HEK293 (cell line): ENCODE data around the gene TAGLN2.

Experiments used
- ZFHX2 ChIP-seq: fragments of 450-650 bp; formaldehyde crosslinking; conservative IDR thresholded peaks from 2 replicates; pipeline ENCODE4 v1.5.1; 2016; ENCODE audit warnings: missing biosample characterization, missing genetic modification characterization
- ZNF146 ChIP-seq: fragments of 450-650 bp; formaldehyde crosslinking; IDR thresholded peaks from 2 replicates; pipeline ENCODE4 v1.5.1; 2016; ENCODE audit warnings: missing biosample characterization, missing genetic modification characterization
- TF ChIP-seq, protein P1 (sequence below): fragments of 450-650 bp; formaldehyde crosslinking; IDR thresholded peaks from 2 replicates; pipeline ENCODE4 v1.5.1; 2016; ENCODE audit warnings: missing biosample characterization, missing genetic modification characterization
- TF ChIP-seq, protein P2 (sequence below): fragments of 450-650 bp; formaldehyde crosslinking; IDR thresholded peaks from 2 replicates; pipeline ENCODE4 v1.5.1; 2016; ENCODE audit warnings: missing biosample characterization, missing genetic modification characterization
- TF ChIP-seq, protein P3 (sequence below): fragments of 450-650 bp; formaldehyde crosslinking; IDR thresholded peaks from 2 replicates; pipeline ENCODE4 v1.5.1; 2016; ENCODE audit warnings: missing biosample characterization, missing genetic modification characterization
- TF ChIP-seq, protein P4 (sequence below): IDR thresholded peaks from 2 replicates; pipeline ENCODE4 v1.6.1; 2011; ENCODE audit warnings: mild to moderate bottlenecking, low read depth, low read length, borderline replicate concordance
- TF ChIP-seq, protein P5 (sequence below): fragments of 450-650 bp; formaldehyde crosslinking; IDR thresholded peaks from 2 replicates; pipeline ENCODE4 v1.5.1; 2016; ENCODE audit warnings: missing biosample characterization, missing genetic modification characterization
- TF ChIP-seq, protein P6 (sequence below): fragments of 450-650 bp; formaldehyde crosslinking; IDR thresholded peaks from 2 replicates; pipeline ENCODE4 v1.5.1; 2016; ENCODE audit warnings: missing biosample characterization, missing genetic modification characterization, low read depth

DNA sequence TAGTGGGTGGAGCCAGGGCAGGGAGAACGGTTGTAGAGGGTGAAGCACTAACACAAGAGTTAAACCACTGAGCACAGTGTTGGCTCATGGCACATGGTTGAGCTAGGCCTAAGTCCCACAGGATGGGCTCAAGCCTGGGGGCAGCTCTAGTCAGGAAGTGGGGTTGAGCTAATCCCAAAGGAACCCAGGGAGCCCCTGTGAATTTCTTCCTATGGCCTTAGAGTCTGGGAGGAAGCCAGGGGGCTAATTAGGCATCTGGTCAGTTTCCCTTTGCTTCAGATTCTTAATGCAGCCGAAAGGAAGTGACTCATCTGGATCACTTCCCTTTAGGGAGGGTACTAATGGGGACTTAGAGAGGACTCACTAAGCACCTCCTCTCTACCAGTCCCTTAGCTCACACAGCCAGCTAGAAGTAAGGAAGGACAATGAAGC is 35.5 kb downstream of the TAGLN2 start:
- TF ChIP-seq, protein P1, sequence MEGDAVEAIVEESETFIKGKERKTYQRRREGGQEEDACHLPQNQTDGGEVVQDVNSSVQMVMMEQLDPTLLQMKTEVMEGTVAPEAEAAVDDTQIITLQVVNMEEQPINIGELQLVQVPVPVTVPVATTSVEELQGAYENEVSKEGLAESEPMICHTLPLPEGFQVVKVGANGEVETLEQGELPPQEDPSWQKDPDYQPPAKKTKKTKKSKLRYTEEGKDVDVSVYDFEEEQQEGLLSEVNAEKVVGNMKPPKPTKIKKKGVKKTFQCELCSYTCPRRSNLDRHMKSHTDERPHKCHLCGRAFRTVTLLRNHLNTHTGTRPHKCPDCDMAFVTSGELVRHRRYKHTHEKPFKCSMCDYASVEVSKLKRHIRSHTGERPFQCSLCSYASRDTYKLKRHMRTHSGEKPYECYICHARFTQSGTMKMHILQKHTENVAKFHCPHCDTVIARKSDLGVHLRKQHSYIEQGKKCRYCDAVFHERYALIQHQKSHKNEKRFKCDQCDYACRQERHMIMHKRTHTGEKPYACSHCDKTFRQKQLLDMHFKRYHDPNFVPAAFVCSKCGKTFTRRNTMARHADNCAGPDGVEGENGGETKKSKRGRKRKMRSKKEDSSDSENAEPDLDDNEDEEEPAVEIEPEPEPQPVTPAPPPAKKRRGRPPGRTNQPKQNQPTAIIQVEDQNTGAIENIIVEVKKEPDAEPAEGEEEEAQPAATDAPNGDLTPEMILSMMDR (tag by site-specific recombination) = no peak
- TF ChIP-seq, protein P2, sequence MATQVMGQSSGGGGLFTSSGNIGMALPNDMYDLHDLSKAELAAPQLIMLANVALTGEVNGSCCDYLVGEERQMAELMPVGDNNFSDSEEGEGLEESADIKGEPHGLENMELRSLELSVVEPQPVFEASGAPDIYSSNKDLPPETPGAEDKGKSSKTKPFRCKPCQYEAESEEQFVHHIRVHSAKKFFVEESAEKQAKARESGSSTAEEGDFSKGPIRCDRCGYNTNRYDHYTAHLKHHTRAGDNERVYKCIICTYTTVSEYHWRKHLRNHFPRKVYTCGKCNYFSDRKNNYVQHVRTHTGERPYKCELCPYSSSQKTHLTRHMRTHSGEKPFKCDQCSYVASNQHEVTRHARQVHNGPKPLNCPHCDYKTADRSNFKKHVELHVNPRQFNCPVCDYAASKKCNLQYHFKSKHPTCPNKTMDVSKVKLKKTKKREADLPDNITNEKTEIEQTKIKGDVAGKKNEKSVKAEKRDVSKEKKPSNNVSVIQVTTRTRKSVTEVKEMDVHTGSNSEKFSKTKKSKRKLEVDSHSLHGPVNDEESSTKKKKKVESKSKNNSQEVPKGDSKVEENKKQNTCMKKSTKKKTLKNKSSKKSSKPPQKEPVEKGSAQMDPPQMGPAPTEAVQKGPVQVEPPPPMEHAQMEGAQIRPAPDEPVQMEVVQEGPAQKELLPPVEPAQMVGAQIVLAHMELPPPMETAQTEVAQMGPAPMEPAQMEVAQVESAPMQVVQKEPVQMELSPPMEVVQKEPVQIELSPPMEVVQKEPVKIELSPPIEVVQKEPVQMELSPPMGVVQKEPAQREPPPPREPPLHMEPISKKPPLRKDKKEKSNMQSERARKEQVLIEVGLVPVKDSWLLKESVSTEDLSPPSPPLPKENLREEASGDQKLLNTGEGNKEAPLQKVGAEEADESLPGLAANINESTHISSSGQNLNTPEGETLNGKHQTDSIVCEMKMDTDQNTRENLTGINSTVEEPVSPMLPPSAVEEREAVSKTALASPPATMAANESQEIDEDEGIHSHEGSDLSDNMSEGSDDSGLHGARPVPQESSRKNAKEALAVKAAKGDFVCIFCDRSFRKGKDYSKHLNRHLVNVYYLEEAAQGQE (tag by site-specific recombination) = no peak
- TF ChIP-seq, protein P3, sequence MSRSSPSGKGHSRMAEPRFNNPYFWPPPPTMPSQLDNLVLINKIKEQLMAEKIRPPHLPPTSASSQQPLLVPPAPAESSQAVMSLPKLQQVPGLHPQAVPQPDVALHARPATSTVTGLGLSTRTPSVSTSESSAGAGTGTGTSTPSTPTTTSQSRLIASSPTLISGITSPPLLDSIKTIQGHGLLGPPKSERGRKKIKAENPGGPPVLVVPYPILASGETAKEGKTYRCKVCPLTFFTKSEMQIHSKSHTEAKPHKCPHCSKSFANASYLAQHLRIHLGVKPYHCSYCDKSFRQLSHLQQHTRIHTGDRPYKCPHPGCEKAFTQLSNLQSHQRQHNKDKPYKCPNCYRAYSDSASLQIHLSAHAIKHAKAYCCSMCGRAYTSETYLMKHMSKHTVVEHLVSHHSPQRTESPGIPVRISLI (tag by site-specific recombination) = no peak
- TF ChIP-seq, protein P4, sequence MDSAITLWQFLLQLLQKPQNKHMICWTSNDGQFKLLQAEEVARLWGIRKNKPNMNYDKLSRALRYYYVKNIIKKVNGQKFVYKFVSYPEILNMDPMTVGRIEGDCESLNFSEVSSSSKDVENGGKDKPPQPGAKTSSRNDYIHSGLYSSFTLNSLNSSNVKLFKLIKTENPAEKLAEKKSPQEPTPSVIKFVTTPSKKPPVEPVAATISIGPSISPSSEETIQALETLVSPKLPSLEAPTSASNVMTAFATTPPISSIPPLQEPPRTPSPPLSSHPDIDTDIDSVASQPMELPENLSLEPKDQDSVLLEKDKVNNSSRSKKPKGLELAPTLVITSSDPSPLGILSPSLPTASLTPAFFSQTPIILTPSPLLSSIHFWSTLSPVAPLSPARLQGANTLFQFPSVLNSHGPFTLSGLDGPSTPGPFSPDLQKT = no peak
- TF ChIP-seq ZNF146 (tag by site-specific recombination) = no peak
- TF ChIP-seq, protein P5, sequence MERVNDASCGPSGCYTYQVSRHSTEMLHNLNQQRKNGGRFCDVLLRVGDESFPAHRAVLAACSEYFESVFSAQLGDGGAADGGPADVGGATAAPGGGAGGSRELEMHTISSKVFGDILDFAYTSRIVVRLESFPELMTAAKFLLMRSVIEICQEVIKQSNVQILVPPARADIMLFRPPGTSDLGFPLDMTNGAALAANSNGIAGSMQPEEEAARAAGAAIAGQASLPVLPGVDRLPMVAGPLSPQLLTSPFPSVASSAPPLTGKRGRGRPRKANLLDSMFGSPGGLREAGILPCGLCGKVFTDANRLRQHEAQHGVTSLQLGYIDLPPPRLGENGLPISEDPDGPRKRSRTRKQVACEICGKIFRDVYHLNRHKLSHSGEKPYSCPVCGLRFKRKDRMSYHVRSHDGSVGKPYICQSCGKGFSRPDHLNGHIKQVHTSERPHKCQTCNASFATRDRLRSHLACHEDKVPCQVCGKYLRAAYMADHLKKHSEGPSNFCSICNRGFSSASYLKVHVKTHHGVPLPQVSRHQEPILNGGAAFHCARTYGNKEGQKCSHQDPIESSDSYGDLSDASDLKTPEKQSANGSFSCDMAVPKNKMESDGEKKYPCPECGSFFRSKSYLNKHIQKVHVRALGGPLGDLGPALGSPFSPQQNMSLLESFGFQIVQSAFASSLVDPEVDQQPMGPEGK (tag by site-specific recombination) = no peak
- TF ChIP-seq, protein P6, sequence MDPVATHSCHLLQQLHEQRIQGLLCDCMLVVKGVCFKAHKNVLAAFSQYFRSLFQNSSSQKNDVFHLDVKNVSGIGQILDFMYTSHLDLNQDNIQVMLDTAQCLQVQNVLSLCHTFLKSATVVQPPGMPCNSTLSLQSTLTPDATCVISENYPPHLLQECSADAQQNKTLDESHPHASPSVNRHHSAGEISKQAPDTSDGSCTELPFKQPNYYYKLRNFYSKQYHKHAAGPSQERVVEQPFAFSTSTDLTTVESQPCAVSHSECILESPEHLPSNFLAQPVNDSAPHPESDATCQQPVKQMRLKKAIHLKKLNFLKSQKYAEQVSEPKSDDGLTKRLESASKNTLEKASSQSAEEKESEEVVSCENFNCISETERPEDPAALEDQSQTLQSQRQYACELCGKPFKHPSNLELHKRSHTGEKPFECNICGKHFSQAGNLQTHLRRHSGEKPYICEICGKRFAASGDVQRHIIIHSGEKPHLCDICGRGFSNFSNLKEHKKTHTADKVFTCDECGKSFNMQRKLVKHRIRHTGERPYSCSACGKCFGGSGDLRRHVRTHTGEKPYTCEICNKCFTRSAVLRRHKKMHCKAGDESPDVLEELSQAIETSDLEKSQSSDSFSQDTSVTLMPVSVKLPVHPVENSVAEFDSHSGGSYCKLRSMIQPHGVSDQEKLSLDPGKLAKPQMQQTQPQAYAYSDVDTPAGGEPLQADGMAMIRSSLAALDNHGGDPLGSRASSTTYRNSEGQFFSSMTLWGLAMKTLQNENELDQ (tag by site-specific recombination) = no peak
- TF ChIP-seq ZFHX2 (tag by site-specific recombination) = no peak
